HepG2 (cell line): Measurements from ENCODE around the gene DNLZ. TPM values are rescaled to one million over a fixed set of nuclear protein-coding genes. Genes with fewer than 3 reads are reported as not detected.

ENCODE experiments used
- CCDC6 ChIP-seq: sonication (generic); formaldehyde crosslinking; IDR thresholded peaks from 2 replicates; pipeline ENCODE4 v1.8.1; 2022; ENCODE audit warnings: mild to moderate bottlenecking, missing genetic modification reagents, moderate library complexity
- FOXK1 ChIP-seq: sonication (generic); formaldehyde crosslinking; IDR thresholded peaks from 2 replicates; pipeline ENCODE4 v1.4.0; 2020; ENCODE audit warnings: low read depth, missing genetic modification reagents, borderline replicate concordance
- GATA4 ChIP-seq: sonication (generic); IDR thresholded peaks from 2 replicates; pipeline ENCODE4 v1.6.1; 2016; ENCODE audit warnings: antibody characterized with exemption, low read depth, borderline replicate concordance
- HNF4G ChIP-seq, 2 experiments: sonication (generic) in 1 of 2; formaldehyde crosslinking in 1 of 2; IDR thresholded peaks; 2 replicates each; pipeline versions ENCODE4 v1.4.0 to v1.6.1; 2011 to 2020; ENCODE audit warnings: borderline replicate concordance in 2 of 2, low read depth in 2 of 2, mild to moderate bottlenecking in 2 of 2, low read length in 1 of 2, missing genetic modification reagents in 1 of 2, moderate library complexity in 1 of 2
- JUND ChIP-seq: sonication (generic); formaldehyde crosslinking; IDR thresholded peaks from 2 replicates; pipeline ENCODE4 v1.8.0; 2022; ENCODE audit warnings: mild to moderate bottlenecking, missing genetic modification reagents
- NFE2L2 ChIP-seq: fragments of 150-350 bp; IDR thresholded peaks from 2 replicates; pipeline ENCODE4 v1.6.1; 2014; ENCODE audit warnings: low read length
- NFYB ChIP-seq: sonication (generic); formaldehyde crosslinking; IDR thresholded peaks from 2 replicates; pipeline ENCODE4 v1.4.0; 2020; ENCODE audit warnings: missing genetic modification reagents
- POLR2A ChIP-seq, 2 experiments: IDR thresholded peaks; 2 replicates each; pipeline ENCODE4 v1.6.1; 2011; ENCODE audit warnings: low read depth in 2 of 2, low read length in 2 of 2, mild to moderate bottlenecking in 1 of 2, moderate library complexity in 1 of 2; ENCODE audit not compliant: insufficient read depth in 1 of 2
- RBAK ChIP-seq: sonication (generic); formaldehyde crosslinking; IDR thresholded peaks from 2 replicates; pipeline ENCODE4 v1.5.1; 2020; ENCODE audit warnings: mild to moderate bottlenecking, missing genetic modification reagents
- ZBTB42 ChIP-seq: sonication (generic); formaldehyde crosslinking; IDR thresholded peaks from 2 replicates; pipeline ENCODE4 v1.5.0; 2020; ENCODE audit warnings: mild to moderate bottlenecking, missing genetic modification reagents
- ZMYM2 ChIP-seq: sonication (generic); formaldehyde crosslinking; IDR thresholded peaks from 2 replicates; pipeline ENCODE4 v1.8.0; 2022; ENCODE audit warnings: mild to moderate bottlenecking, missing genetic modification reagents
- ZNF235 ChIP-seq: sonication (generic); formaldehyde crosslinking; IDR thresholded peaks from 2 replicates; pipeline ENCODE4 v1.8.1; 2023; ENCODE audit warnings: mild to moderate bottlenecking, missing genetic modification reagents, borderline replicate concordance
- ZNF282 ChIP-seq: fragments of 450-650 bp; IDR thresholded peaks from 2 replicates; pipeline ENCODE4 v1.6.1; 2018; ENCODE audit not compliant: partially characterized antibody
- ZNF543 ChIP-seq: sonication (generic); formaldehyde crosslinking; IDR thresholded peaks from 2 replicates; pipeline ENCODE4 v1.4.0; 2020; ENCODE audit warnings: mild to moderate bottlenecking, missing genetic modification reagents
- ZNF572 ChIP-seq: sonication (generic); formaldehyde crosslinking; IDR thresholded peaks from 2 replicates; pipeline ENCODE4 v1.5.1; 2020; ENCODE audit warnings: mild to moderate bottlenecking, missing genetic modification reagents
- ZNF816 ChIP-seq: sonication (generic); formaldehyde crosslinking; IDR thresholded peaks from 2 replicates; pipeline ENCODE4 v1.8.0; 2022; ENCODE audit warnings: missing genetic modification reagents, mild to moderate bottlenecking, borderline replicate concordance
- polyA plus RNA-seq, 8 experiments: library from polyadenylated mRNA; depleted of rRNA in 3 of 8; stranded (reverse) in 7 of 8; unstranded in 1 of 8; fragments of >200 nt; fragmentation: Illumina TruSeq in 4 of 8; extraction: Trizol in 4 of 8; gene quantifications; 2 replicates each; pipeline versions ENCODE4 v1.2.1 to v1.2.3, GENCODE V29; 2011 to 2016; ENCODE audit warnings: low read depth in 4 of 8, missing spikeins in 1 of 8, mixed read lengths in 1 of 8; ENCODE audit not compliant: insufficient read depth in 1 of 8
- total RNA-seq, 5 experiments: library from RNA; depleted of rRNA; stranded (reverse); fragments of >200 nt; fragmentation: Illumina TruSeq; extraction: Trizol; gene quantifications; 2 replicates each; pipeline ENCODE4 v1.2.3, GENCODE V29; 2016; ENCODE audit warnings: low read depth in 1 of 5
- TF ChIP-seq, protein P1 (sequence below): sonication (generic); formaldehyde crosslinking; IDR thresholded peaks from 2 replicates; pipeline ENCODE4 v1.5.0; 2020; ENCODE audit warnings: missing genetic modification reagents
- TF ChIP-seq, protein P2 (sequence below): sonication (generic); formaldehyde crosslinking; IDR thresholded peaks from 2 replicates; pipeline ENCODE4 v1.4.0; 2020; ENCODE audit warnings: mild to moderate bottlenecking, missing genetic modification reagents
- TF ChIP-seq, protein P3 (sequence below): sonication (generic); formaldehyde crosslinking; IDR thresholded peaks from 2 replicates; pipeline ENCODE4 v1.8.1; 2023; ENCODE audit warnings: mild to moderate bottlenecking, missing genetic modification reagents

DNLZ gene
- total and polyA plus RNA-seq, 2 of the 13 experiments (the other 11 are each of a cell fraction or from before 2014, with no cell fraction given), result 3.4 to 8.0 TPM

GRCh38 chr9:136372006-136372405 is 8.5 kb upstream of the DNLZ start (continued):
- no peak for TF ChIP-seq NFYB (CRISPR knock-in tag)
- TF ChIP-seq FOXK1 (CRISPR knock-in tag), result no peak
- TF ChIP-seq ZNF235 (CRISPR knock-in tag), result no peak
- no peak for TF ChIP-seq ZMYM2 (CRISPR knock-in tag)
- TF ChIP-seq GATA4, result no peak
- TF ChIP-seq ZNF572 (CRISPR knock-in tag), result 0 out of 2 replicates have a peak, but pooled peaks have one; percentile 10
- TF ChIP-seq, protein P1, sequence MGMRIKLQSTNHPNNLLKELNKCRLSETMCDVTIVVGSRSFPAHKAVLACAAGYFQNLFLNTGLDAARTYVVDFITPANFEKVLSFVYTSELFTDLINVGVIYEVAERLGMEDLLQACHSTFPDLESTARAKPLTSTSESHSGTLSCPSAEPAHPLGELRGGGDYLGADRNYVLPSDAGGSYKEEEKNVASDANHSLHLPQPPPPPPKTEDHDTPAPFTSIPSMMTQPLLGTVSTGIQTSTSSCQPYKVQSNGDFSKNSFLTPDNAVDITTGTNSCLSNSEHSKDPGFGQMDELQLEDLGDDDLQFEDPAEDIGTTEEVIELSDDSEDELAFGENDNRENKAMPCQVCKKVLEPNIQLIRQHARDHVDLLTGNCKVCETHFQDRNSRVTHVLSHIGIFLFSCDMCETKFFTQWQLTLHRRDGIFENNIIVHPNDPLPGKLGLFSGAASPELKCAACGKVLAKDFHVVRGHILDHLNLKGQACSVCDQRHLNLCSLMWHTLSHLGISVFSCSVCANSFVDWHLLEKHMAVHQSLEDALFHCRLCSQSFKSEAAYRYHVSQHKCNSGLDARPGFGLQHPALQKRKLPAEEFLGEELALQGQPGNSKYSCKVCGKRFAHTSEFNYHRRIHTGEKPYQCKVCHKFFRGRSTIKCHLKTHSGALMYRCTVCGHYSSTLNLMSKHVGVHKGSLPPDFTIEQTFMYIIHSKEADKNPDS (CRISPR knock-in tag), result no peak
- TF ChIP-seq ZNF543 (CRISPR knock-in tag), result no peak
- TF ChIP-seq CCDC6 (CRISPR knock-in tag), result 0 out of 2 replicates have a peak, but pooled peaks have one; percentile 7
- no peak for TF ChIP-seq HNF4G (IDR thresholded peaks at IDR 0.05; ENCODE audit: borderline replicate concordance, low read depth, low read length)
- no peak for TF ChIP-seq HNF4G (CRISPR knock-in tag; IDR thresholded peaks at IDR 0.05; ENCODE audit: borderline replicate concordance, low read depth)
- TF ChIP-seq NFE2L2, result no peak
- TF ChIP-seq RBAK (CRISPR knock-in tag), result no peak
- no peak for TF ChIP-seq ZNF282
- no peak for TF ChIP-seq ZBTB42
- no peak for TF ChIP-seq ZNF816 (CRISPR knock-in tag)
- TF ChIP-seq POLR2A (IDR thresholded peaks at IDR 0.05; ENCODE audit: insufficient read depth in 1 of 2, low read depth in 2 of 2, low read length in 2 of 2), result no peak
- TF ChIP-seq, protein P2, sequence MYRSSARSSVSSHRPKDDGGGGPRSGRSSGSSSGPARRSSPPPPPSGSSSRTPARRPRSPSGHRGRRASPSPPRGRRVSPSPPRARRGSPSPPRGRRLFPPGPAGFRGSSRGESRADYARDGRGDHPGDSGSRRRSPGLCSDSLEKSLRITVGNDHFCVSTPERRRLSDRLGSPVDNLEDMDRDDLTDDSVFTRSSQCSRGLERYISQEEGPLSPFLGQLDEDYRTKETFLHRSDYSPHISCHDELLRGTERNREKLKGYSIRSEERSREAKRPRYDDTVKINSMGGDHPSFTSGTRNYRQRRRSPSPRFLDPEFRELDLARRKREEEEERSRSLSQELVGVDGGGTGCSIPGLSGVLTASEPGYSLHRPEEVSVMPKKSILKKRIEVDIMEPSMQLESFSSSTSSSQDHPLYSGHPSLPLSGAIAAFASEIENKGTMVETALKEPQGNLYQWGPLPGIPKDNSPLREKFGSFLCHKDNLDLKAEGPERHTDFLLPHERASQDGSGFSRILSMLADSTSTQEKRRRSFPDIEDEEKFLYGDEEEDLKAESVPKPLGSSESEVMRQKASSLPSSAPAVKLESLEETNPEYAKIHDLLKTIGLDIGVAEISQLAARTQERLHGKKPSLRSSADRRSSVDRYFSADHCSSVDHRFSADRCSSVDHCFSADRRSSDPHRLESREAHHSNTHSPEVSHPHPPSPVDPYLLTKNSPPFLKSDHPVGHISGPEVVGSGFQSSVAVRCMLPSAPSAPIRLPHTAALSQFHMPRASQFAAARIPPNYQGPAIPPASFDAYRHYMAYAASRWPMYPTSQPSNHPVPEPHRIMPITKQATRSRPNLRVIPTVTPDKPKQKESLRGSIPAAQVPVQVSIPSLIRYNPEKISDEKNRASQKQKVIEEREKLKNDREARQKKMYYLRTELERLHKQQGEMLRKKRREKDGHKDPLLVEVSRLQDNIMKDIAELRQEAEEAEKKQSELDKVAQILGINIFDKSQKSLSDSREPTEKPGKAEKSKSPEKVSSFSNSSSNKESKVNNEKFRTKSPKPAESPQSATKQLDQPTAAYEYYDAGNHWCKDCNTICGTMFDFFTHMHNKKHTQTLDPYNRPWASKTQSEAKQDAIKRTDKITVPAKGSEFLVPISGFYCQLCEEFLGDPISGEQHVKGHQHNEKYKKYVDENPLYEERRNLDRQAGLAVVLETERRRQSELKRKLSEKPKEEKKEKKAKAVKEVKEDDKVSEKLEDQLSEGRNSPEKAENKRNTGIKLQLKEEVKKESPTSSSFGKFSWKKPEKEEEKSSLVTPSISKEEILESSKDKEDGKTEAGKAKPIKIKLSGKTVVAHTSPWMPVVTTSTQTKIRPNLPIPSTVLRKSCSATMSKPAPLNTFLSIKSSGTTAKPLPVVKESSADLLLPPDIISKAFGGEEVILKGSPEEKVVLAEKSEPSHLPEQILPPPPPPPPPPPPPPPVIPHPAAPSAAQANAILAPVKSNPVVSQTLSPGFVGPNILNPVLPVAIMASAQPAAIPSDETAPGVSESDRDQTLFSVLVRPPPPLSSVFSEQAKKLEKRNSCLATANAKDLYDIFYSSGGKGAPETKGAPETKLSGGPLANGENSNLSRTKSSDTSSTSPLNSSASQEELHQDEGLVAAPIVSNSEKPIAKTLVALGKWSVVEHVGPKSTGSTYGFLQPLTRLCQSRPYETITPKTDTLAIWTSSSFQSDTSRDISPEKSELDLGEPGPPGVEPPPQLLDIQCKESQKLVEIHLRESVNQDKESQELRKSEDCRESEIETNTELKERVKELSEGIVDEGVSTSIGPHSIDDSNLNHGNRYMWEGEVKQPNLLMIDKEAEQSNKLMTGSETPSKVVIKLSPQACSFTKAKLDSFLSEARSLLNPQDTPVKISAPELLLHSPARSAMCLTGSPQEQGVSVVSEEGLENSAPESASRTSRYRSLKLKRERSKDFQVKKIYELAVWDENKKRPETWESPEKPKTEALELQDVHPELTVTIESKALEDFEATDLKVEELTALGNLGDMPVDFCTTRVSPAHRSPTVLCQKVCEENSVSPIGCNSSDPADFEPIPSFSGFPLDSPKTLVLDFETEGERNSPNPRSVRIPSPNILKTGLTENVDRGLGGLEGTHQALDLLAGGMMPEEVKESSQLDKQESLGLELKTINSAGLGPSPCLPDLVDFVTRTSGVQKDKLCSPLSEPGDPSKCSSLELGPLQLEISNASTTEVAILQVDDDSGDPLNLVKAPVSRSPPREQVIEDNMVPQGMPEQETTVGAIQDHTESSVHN (CRISPR knock-in tag), result no peak
- TF ChIP-seq JUND, result no peak
- TF ChIP-seq, protein P3, sequence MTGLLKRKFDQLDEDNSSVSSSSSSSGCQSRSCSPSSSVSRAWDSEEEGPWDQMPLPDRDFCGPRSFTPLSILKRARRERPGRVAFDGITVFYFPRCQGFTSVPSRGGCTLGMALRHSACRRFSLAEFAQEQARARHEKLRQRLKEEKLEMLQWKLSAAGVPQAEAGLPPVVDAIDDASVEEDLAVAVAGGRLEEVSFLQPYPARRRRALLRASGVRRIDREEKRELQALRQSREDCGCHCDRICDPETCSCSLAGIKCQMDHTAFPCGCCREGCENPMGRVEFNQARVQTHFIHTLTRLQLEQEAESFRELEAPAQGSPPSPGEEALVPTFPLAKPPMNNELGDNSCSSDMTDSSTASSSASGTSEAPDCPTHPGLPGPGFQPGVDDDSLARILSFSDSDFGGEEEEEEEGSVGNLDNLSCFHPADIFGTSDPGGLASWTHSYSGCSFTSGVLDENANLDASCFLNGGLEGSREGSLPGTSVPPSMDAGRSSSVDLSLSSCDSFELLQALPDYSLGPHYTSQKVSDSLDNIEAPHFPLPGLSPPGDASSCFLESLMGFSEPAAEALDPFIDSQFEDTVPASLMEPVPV (CRISPR knock-in tag), result no peak
